ENCODE data around the gene SORBS1.

The SORBS1 gene

GRCh38 chr10:95315509-95315908 is 245.7 kb downstream of the SORBS1 start:
- DNase-seq (ENCODE audit: low read depth in 2 of 2) = no peak
- TF ChIP-seq CTCF (IDR thresholded peaks at IDR 0.05; ENCODE audit: low read depth, low read length) = no peak
- no peak overlapping the region for H3K4me3 ChIP-seq (replicated peaks in 1 of 2; ENCODE audit: low read depth in 2 of 2, low read length in 2 of 2)

GRCh38 chr10:95314192-95314918 is 246.8 kb downstream of the SORBS1 start:
- TF ChIP-seq CTCF (IDR thresholded peaks at IDR 0.05; ENCODE audit: low read depth, low read length) = no peak
- no peak overlapping the region for H3K4me3 ChIP-seq (replicated peaks in 1 of 2; ENCODE audit: low read depth in 2 of 2, low read length in 2 of 2)
- no peak for DNase-seq (ENCODE audit: low read depth in 2 of 2)

- no peak for TF ChIP-seq CTCF (IDR thresholded peaks at IDR 0.05; ENCODE audit: low read depth, low read length)
- DNase-seq (ENCODE audit: low read depth in 2 of 2) = no peak
- H3K4me3 ChIP-seq (replicated peaks in 1 of 2; ENCODE audit: low read depth in 2 of 2, low read length in 2 of 2) = no peak overlapping the region
These were observed 248.1 kb downstream of the SORBS1 start for GRCh38 chr10:95312986-95313495.

- DNase-seq (ENCODE audit: low read depth in 2 of 2) = peak; percentile 5 to 39
- H3K4me3 ChIP-seq (replicated peaks in 1 of 2; ENCODE audit: low read depth in 2 of 2, low read length in 2 of 2) = no peak overlapping the region
- no peak for TF ChIP-seq CTCF (IDR thresholded peaks at IDR 0.05; ENCODE audit: low read depth, low read length)
These were observed 248.9 kb downstream of the SORBS1 start for GRCh38 chr10:95312257-95312656.

- no peak for DNase-seq (ENCODE audit: low read depth in 2 of 2)
- TF ChIP-seq CTCF (IDR thresholded peaks at IDR 0.05; ENCODE audit: low read depth, low read length) = no peak
- no peak overlapping the region for H3K4me3 ChIP-seq (replicated peaks in 1 of 2; ENCODE audit: low read depth in 2 of 2, low read length in 2 of 2)
These were observed 251.2 kb downstream of the SORBS1 start for GRCh38 chr10:95309958-95310357.

- DNase-seq (ENCODE audit: low read depth in 2 of 2) = peak; percentile 97 to 98
- no peak for TF ChIP-seq CTCF (IDR thresholded peaks at IDR 0.05; ENCODE audit: low read depth, low read length)
- H3K4me3 ChIP-seq (replicated peaks in 1 of 2; ENCODE audit: low read depth in 2 of 2, low read length in 2 of 2) = no peak overlapping the region
These were observed 252.5 kb downstream of the SORBS1 start for GRCh38 chr10:95308389-95309302.

All from cardiac fibroblast (primary cell).